ENCODE results near the gene FAM20B.

The FAM20B gene

GRCh38 chr1:179091691-179092165 lies 66.0 kb downstream of the FAM20B start:
- no peak for DNase-seq (ENCODE audit: low read depth in 2 of 2)

- no peak for DNase-seq (ENCODE audit: low read depth in 2 of 2)
Measured at GRCh38 chr1:179092896-179093461, 67.3 kb downstream of the FAM20B start.

- no peak for DNase-seq (ENCODE audit: low read depth in 2 of 2)
Measured at GRCh38 chr1:179094818-179095217, 69.1 kb downstream of the FAM20B start.

- no peak for DNase-seq (ENCODE audit: low read depth in 2 of 2)
Measured at GRCh38 chr1:179095377-179095776, 69.7 kb downstream of the FAM20B start.

GRCh38 chr1:179095924-179096323 lies 70.2 kb downstream of the FAM20B start:
- DNase-seq (ENCODE audit: low read depth in 2 of 2): no peak

- no peak for DNase-seq (ENCODE audit: low read depth in 2 of 2)
Measured at GRCh38 chr1:179099891-179100290, 74.2 kb downstream of the FAM20B start.

- DNase-seq (ENCODE audit: low read depth in 2 of 2): no peak
Measured at GRCh38 chr1:179101566-179101965, 75.9 kb downstream of the FAM20B start.

GRCh38 chr1:179103999-179104398 lies 78.3 kb downstream of the FAM20B start:
- DNase-seq (ENCODE audit: low read depth in 2 of 2): no peak

GRCh38 chr1:179104611-179105250 lies 79.0 kb downstream of the FAM20B start:
- no peak for DNase-seq (ENCODE audit: low read depth in 2 of 2)

GRCh38 chr1:179105393-179105792 lies 79.7 kb downstream of the FAM20B start:
- no peak for DNase-seq (ENCODE audit: low read depth in 2 of 2)

- no peak for DNase-seq (ENCODE audit: low read depth in 2 of 2)
Measured at GRCh38 chr1:179107706-179108629, 82.3 kb downstream of the FAM20B start.

- no peak for DNase-seq (ENCODE audit: low read depth in 2 of 2)
Measured at GRCh38 chr1:179108644-179109043, 83.0 kb downstream of the FAM20B start.

- no peak for DNase-seq (ENCODE audit: low read depth in 2 of 2)
Measured at GRCh38 chr1:179115181-179115580, 89.5 kb downstream of the FAM20B start.

- no peak for DNase-seq (ENCODE audit: low read depth in 2 of 2)
Measured at GRCh38 chr1:179119513-179119912, 93.8 kb downstream of the FAM20B start.

- no peak for DNase-seq (ENCODE audit: low read depth in 2 of 2)
Measured at GRCh38 chr1:179120736-179121135, 95.0 kb downstream of the FAM20B start.

- DNase-seq (ENCODE audit: low read depth in 2 of 2): no peak
Measured at GRCh38 chr1:179121159-179121938, 95.7 kb downstream of the FAM20B start.

- no peak for DNase-seq (ENCODE audit: low read depth in 2 of 2)
Measured at GRCh38 chr1:179124873-179125272, 99.2 kb downstream of the FAM20B start.

Data from stimulated activated CD8-positive, alpha-beta memory T cell treated with anti-CD3 and anti-CD28 coated beads, Interleukin-7, amount 100 ng/mL, for 4 hours (primary cell).